ENCODE data around the gene HTN3. TPM values are rescaled to one million over a fixed set of nuclear protein-coding genes. Genes with fewer than 3 reads are reported as not detected.

Gene HTN3
- total RNA-seq, 2 donors from 2014 or later, result not detected

DNA sequence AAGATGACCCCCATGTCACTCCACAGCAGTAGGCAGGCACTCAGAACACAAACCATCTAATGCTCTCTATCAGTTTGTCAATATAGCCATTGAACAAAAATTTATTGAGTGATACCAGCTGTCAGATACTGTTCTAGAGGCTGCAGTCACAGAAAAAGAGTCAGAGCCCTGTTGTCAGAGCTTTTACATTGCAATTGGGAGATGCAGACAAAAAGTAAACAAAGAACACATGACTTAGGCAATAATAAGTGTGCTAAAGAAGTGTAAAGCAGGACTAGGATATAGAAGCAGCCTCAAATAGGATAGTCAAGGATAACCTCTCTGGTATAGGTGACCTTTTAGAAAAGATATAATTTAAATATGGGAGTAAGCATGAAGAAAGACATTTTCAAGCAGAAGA is 30.9 kb downstream of the HTN3 start:
- no peak for DNase-seq
- no peaks in the 10 kb centered on the region for H3K36me3 ChIP-seq
- H3K9ac ChIP-seq (ENCODE audit: low read depth in 2 of 2, low read length in 2 of 2), result no peak overlapping the region
- no peak for TF ChIP-seq CTCF (IDR thresholded peaks at IDR 0.05)
- no peaks in the 10 kb centered on the region for H3K9me3 ChIP-seq
- no peak overlapping the region for H3K27ac ChIP-seq
- H3K4me1 ChIP-seq, result no peaks in the 10 kb centered on the region
- intact Hi-C loops (cut with DNase I), result no loop called here
- no peak overlapping the region for H3K4me3 ChIP-seq
- no peaks in the 10 kb centered on the region for H3K27me3 ChIP-seq

GRCh38 chr4:70062000-70062399 is 33.7 kb downstream of the HTN3 start:
- Histone ChIP-seq H3K27me3 (no peaks in the 10 kb centered on the region), H3K9me3 (no peaks in the 10 kb centered on the region), H3K9ac (ENCODE audit: low read depth in 2 of 2, low read length in 2 of 2) (no peak overlapping the region), H3K27ac (no peak overlapping the region), H3K36me3 (no peaks in the 10 kb centered on the region), H3K4me3 (no peak overlapping the region), H3K4me1 (no peaks in the 10 kb centered on the region)
- no peak for DNase-seq
- no peak for TF ChIP-seq CTCF (IDR thresholded peaks at IDR 0.05)
- intact Hi-C loops (cut with DNase I), result no loop called here

GRCh38 chr4:70080205-70080604 is 51.9 kb downstream of the HTN3 start:
- no peak for DNase-seq
- Histone ChIP-seq H3K9ac (ENCODE audit: low read depth in 2 of 2, low read length in 2 of 2) (no peak overlapping the region), H3K27ac (no peak overlapping the region), H3K9me3 (no peaks in the 10 kb centered on the region), H3K4me1 (no peaks in the 10 kb centered on the region), H3K27me3 (no peaks in the 10 kb centered on the region), H3K4me3 (no peak overlapping the region), H3K36me3 (no peaks in the 10 kb centered on the region)
- TF ChIP-seq CTCF (IDR thresholded peaks at IDR 0.05), result no peak
- intact Hi-C loops (cut with DNase I), result no loop called here

Other genes starting within 250 kb of the HTN3 start
- under 1 TPM in 1 of 2 donors, not detected in 1; 0.19 TPM for gene SULT1E1, start 168.3 kb upstream of the HTN3 start, total RNA-seq
- gene CSN1S1, start 97.4 kb upstream of the HTN3 start, total RNA-seq, result not detected
- not detected for gene CSN2, start 62.7 kb upstream of the HTN3 start, total RNA-seq
- not detected for gene STATH, start 32.5 kb upstream of the HTN3 start, total RNA-seq
- gene HTN1, start 22.0 kb downstream of the HTN3 start, total RNA-seq, result not detected
- not detected for gene PRR27, start 125.8 kb downstream of the HTN3 start, total RNA-seq
- under 1 TPM in 1 of 2 donors, not detected in 1; 0.90 TPM for gene ODAM, start 167.3 kb downstream of the HTN3 start, total RNA-seq
- under 1 TPM in 1 of 2 donors, not detected in 1; 0.49 TPM for gene FDCSP, start 197.7 kb downstream of the HTN3 start, total RNA-seq
- not detected for gene CSN3, start 214.1 kb downstream of the HTN3 start, total RNA-seq

Measured in colonic mucosa (tissue), 4 donors.